HG03175 (cell line): Measurements from ENCODE around the gene ERGIC3.

ENCODE experiments used
- ATAC-seq: cut with Tn5 transposase; IDR thresholded peaks from one replicate; pipeline ENCODE4 v1.9.1; 2021; ENCODE audit warnings: mild to moderate bottlenecking, moderate library complexity; ENCODE audit not compliant: unreplicated experiment

ERGIC3 gene

GRCh38 chr20:35541783-35542662, at the start of gene ERGIC3:
ERGIC3 (plus strand) TSS chr20:35542078; CDS start chr20:35542098, 20 bp downstream.
- peak; percentile 77 for ATAC-seq

- ATAC-seq, result no peak
Measured at GRCh38 chr20:35492352-35492751, 49.5 kb upstream of the ERGIC3 start.

- no peak for ATAC-seq
Measured at GRCh38 chr20:35496481-35496880, 45.4 kb upstream of the ERGIC3 start.

- ATAC-seq, result no peak
Measured at GRCh38 chr20:35497320-35497719, 44.6 kb upstream of the ERGIC3 start.

GRCh38 chr20:35497780-35498189, 44.1 kb upstream of the ERGIC3 start:
- ATAC-seq, result no peak

GRCh38 chr20:35499271-35499670, 42.6 kb upstream of the ERGIC3 start:
- ATAC-seq, result no peak

GRCh38 chr20:35502352-35502751, 39.5 kb upstream of the ERGIC3 start:
- peak; percentile 76 for ATAC-seq

GRCh38 chr20:35503281-35503680, 38.6 kb upstream of the ERGIC3 start:
- ATAC-seq, result no peak

- no peak for ATAC-seq
Measured at GRCh38 chr20:35503841-35504561, 37.9 kb upstream of the ERGIC3 start.

GRCh38 chr20:35504751-35505150, 37.1 kb upstream of the ERGIC3 start:
- ATAC-seq, result no peak

GRCh38 chr20:35506179-35506578, 35.7 kb upstream of the ERGIC3 start:
- ATAC-seq, result no peak

GRCh38 chr20:35506872-35507638, 34.8 kb upstream of the ERGIC3 start:
- no peak for ATAC-seq

GRCh38 chr20:35508493-35509218, 33.2 kb upstream of the ERGIC3 start:
- ATAC-seq, result no peak

- ATAC-seq, result no peak
Measured at GRCh38 chr20:35510951-35511735, 30.7 kb upstream of the ERGIC3 start.

- ATAC-seq, result no peak
Measured at GRCh38 chr20:35511814-35512420, 30.0 kb upstream of the ERGIC3 start.

GRCh38 chr20:35514371-35514932, 27.4 kb upstream of the ERGIC3 start:
- ATAC-seq, result no peak

- ATAC-seq, result no peak
Measured at GRCh38 chr20:35515341-35515740, 26.5 kb upstream of the ERGIC3 start.

GRCh38 chr20:35515949-35516645, 25.8 kb upstream of the ERGIC3 start:
- ATAC-seq, result no peak
